A549 (cell line): Measurements from ENCODE around the gene TEAD4. TPM values are rescaled to one million over a fixed set of nuclear protein-coding genes. Genes with fewer than 3 reads are reported as not detected.

Experiments
- ATAC-seq, 2 experiments: fragments of 200-7000 bp in 1 of 2; fragments of >200 bp in 1 of 2; cut with Nextera tagmentation in 1 of 2; cut with Tn5 transposase in 1 of 2; 3 replicates each; pipeline versions ENCODE4 v1.8.0 to v1.9.1; 2018 to 2020; ENCODE audit warnings: mild to moderate bottlenecking in 1 of 2, moderate library complexity in 1 of 2
- CTCF ChIA-PET: fragments of 300-600 bp; sonication (Branson Sonifier 250); formaldehyde crosslinking; extraction: SDS; loops from one replicate; lab custom pipeline; 2021; ENCODE audit warnings: antibody characterized with exemption, inconsistent platforms; lab: Yijun Ruan, JAX
- POLR2A ChIA-PET: fragments of 350-600 bp; formaldehyde crosslinking; extraction: SDS; loops from one replicate; lab custom pipeline; 2021; ENCODE audit warnings: antibody characterized with exemption, inconsistent platforms; lab: Yijun Ruan, JAX
- DNase-seq, 2 experiments: peaks; one replicate each; pipeline versions ENCODE4 v3.0.0 to v3.0.0-alpha.2; 2011 to 2016; ENCODE audit warnings: low read depth in 1 of 2, low spot score in 1 of 2
- FAIRE-seq: peaks from 2 replicates; lab custom pipeline; 2011; peaks lifted over from hg19 to GRCh38; lab: Jason Lieb, UNC
- H3K27ac ChIP-seq, 2 experiments: fragments of >200 bp; sonication (Bioruptor Twin); formaldehyde crosslinking; 3 replicates each; pipeline ENCODE4 v1.5.1; 2016 to 2017
- H3K4me1 ChIP-seq: fragments of >200 bp; sonication (Bioruptor Twin); formaldehyde crosslinking; 3 replicates; pipeline ENCODE4 v1.6.1; 2016
- H3K4me2 ChIP-seq: fragments of >200 bp; sonication (Bioruptor Twin); formaldehyde crosslinking; 3 replicates; pipeline ENCODE4 v1.6.1; 2016
- H3K4me3 ChIP-seq: fragments of >200 bp; sonication (Bioruptor Twin); formaldehyde crosslinking; 3 replicates; pipeline ENCODE4 v1.5.1; 2016
- H3K9me3 ChIP-seq: fragments of >200 bp; sonication (Bioruptor Twin); formaldehyde crosslinking; 3 replicates; pipeline ENCODE4 v1.6.1; 2016
- BCL3 ChIP-seq: fragments of >200 bp; sonication (Bioruptor Twin); formaldehyde crosslinking; IDR thresholded peaks from 3 replicates; pipeline ENCODE4 v1.6.1; 2016
- CBX2 ChIP-seq: fragments of 200-600 bp; sonication (generic); IDR thresholded peaks from 2 replicates; pipeline ENCODE4 v1.6.1; 2016; ENCODE audit warnings: low read depth, mild to moderate bottlenecking, borderline replicate concordance
- CBX8 ChIP-seq: fragments of 200-600 bp; sonication (generic); IDR thresholded peaks from 2 replicates; pipeline ENCODE4 v1.6.1; 2016
- CHD4 ChIP-seq: fragments of 200-600 bp; sonication (generic); IDR thresholded peaks from 2 replicates; pipeline ENCODE4 v1.6.1; 2016; ENCODE audit warnings: antibody characterized with exemption, mild to moderate bottlenecking, borderline replicate concordance
- EHF ChIP-seq: fragments of 250-450 bp; sonication (Bioruptor Pico); IDR thresholded peaks from 2 replicates; pipeline ENCODE4 v1.5.0; 2020; ENCODE audit warnings: mild to moderate bottlenecking
- EHMT2 ChIP-seq: fragments of 200-600 bp; sonication (generic); IDR thresholded peaks from 2 replicates; pipeline ENCODE4 v1.6.1; 2016; ENCODE audit warnings: antibody characterized with exemption, low read depth, mild to moderate bottlenecking, moderate library complexity
- EP300 ChIP-seq, 2 experiments: fragments of >200 bp; sonication (Bioruptor Twin); formaldehyde crosslinking; IDR thresholded peaks; 2 replicates in 1 of 2; 3 replicates in 1 of 2; pipeline ENCODE4 v1.6.1; 2016 to 2017
- FOSB ChIP-seq: fragments of 250-450 bp; sonication (Bioruptor Pico); IDR thresholded peaks from 2 replicates; pipeline ENCODE4 v1.5.0; 2020; ENCODE audit warnings: mild to moderate bottlenecking, moderate library complexity
- FOSL2 ChIP-seq, 2 experiments: fragments of 450-650 bp in 1 of 2; fragments of >200 bp in 1 of 2; sonication (Bioruptor Twin) in 1 of 2; formaldehyde crosslinking; IDR thresholded peaks; 2 replicates each; pipeline versions ENCODE4 v1.5.0 to v1.6.1; 2016 to 2020; ENCODE audit warnings: mild to moderate bottlenecking in 1 of 2, moderate library complexity in 1 of 2
- FOXS1 ChIP-seq: fragments of 250-450 bp; sonication (Bioruptor Pico); IDR thresholded peaks from 2 replicates; pipeline ENCODE4 v1.5.0; 2020; ENCODE audit warnings: mild to moderate bottlenecking, moderate library complexity
- HDAC2 ChIP-seq: fragments of 200-600 bp; sonication (generic); IDR thresholded peaks from 2 replicates; pipeline ENCODE4 v1.6.1; 2016
- HES2 ChIP-seq: fragments of >200 bp; sonication (Bioruptor Twin); formaldehyde crosslinking; IDR thresholded peaks from 2 replicates; pipeline ENCODE4 v1.6.1; 2016
- KDM1A ChIP-seq: fragments of 200-600 bp; sonication (generic); IDR thresholded peaks from 2 replicates; pipeline ENCODE4 v1.6.1; 2016; ENCODE audit warnings: low read depth, mild to moderate bottlenecking
- MAZ ChIP-seq: fragments of 150-350 bp; IDR thresholded peaks from 2 replicates; pipeline ENCODE4 v1.6.1; 2014; ENCODE audit warnings: antibody characterized with exemption, low read depth, low read length, borderline replicate concordance
- NFE2L2 ChIP-seq: fragments of 150-350 bp; conservative IDR thresholded peaks from 2 replicates; pipeline ENCODE4 v1.6.1; 2014; ENCODE audit warnings: low read length
- NR3C1 ChIP-seq: fragments of >200 bp; sonication (Bioruptor Twin); formaldehyde crosslinking; IDR thresholded peaks from 3 replicates; pipeline ENCODE4 v1.6.1; 2017
- RAD21 ChIP-seq, 2 experiments: fragments of >200 bp in 1 of 2; sonication (Bioruptor Twin) in 1 of 2; formaldehyde crosslinking in 1 of 2; IDR thresholded peaks in 1 of 2; conservative IDR thresholded peaks in 1 of 2; 2 replicates in 1 of 2; 3 replicates in 1 of 2; pipeline ENCODE4 v1.6.1; 2012 to 2018; ENCODE audit warnings: inconsistent platforms in 1 of 2
- RARB ChIP-seq: fragments of 250-450 bp; sonication (Bioruptor Pico); IDR thresholded peaks from 2 replicates; pipeline ENCODE4 v1.8.0; 2021; ENCODE audit warnings: mild to moderate bottlenecking, moderate library complexity
- SREBF2 ChIP-seq: fragments of 450-650 bp; IDR thresholded peaks from 2 replicates; pipeline ENCODE4 v1.6.1; 2014; ENCODE audit warnings: mild to moderate bottlenecking, moderate library complexity
- TFCP2L1 ChIP-seq: fragments of 250-450 bp; sonication (Bioruptor Pico); IDR thresholded peaks from 2 replicates; pipeline ENCODE4 v1.5.0; 2021; ENCODE audit warnings: mild to moderate bottlenecking
- TP53 ChIP-seq: fragments of 250-450 bp; sonication (Bioruptor Pico); IDR thresholded peaks from 2 replicates; pipeline ENCODE4 v1.5.0; 2021; ENCODE audit warnings: mild to moderate bottlenecking, moderate library complexity
- WGBS: methylation state at CpG from one replicate; pipeline ENCODE4 v1.1.6; 2017; ENCODE audit errors: missing lambda C conversion rate; 5-methylcytosine and 5-hydroxymethylcytosine counted together
- polyA plus RNA-seq, 4 experiments: library from polyadenylated mRNA; depleted of rRNA in 3 of 4; stranded (reverse); fragments of >200 nt; fragmentation: RNase III in 1 of 4; extraction: RNeasy Plus Mini Kit Qiagen cat#74134 plus additional on column Dnase treatment in 1 of 4; gene quantifications; 2 replicates in 3 of 4; 3 replicates in 1 of 4; pipeline ENCODE4 v1.2.3, GENCODE V29; 2011 to 2017
- TF ChIP-seq, protein P1 (sequence below): fragments of 150-350 bp; IDR thresholded peaks from 2 replicates; pipeline ENCODE4 v1.6.1; 2014; ENCODE audit warnings: low read depth, mild to moderate bottlenecking, low read length

Gene TEAD4
- polyA plus RNA-seq, 2 of the 4 experiments (the other 2 are of a cell fraction), result 22.6 to 31.8 TPM

- H3K4me3 ChIP-seq, result no peak overlapping the region
- H3K9me3 ChIP-seq, result no peaks in the 10 kb centered on the region
- no peak overlapping the region for H3K4me2 ChIP-seq
- 81% methylated on average over 16 of the region's 16 CpGs for WGBS
- no peak overlapping the region for H3K27ac ChIP-seq
- 0 out of 6 replicates have a peak, but pooled peaks of 1 of the 2 experiments have one; percentile 14 for ATAC-seq
- no peaks in the 10 kb centered on the region for H3K4me1 ChIP-seq
- no peak for FAIRE-seq
- TF ChIP-seq NFE2L2 (no peak), MAZ (no peak), EHF (no peak), TFCP2L1 (CRISPR knock-in tag) (no peak), RAD21 (conservative IDR thresholded peaks at IDR 0.05 in 1 of 2, IDR thresholded peaks at IDR 0.05 in 1 of 2) (peak; percentile 20 to 40; a peak in 3 of 5 replicates), EHMT2 (no peak)
- TF ChIP-seq, all 56 proteins: peak for 1
- POLR2A ChIA-PET, result no interaction called here
- CTCF ChIA-PET, result interaction anchor here (0.6 to 2.5 kb wide), 4 partner anchors 98 to 296 kb away, joined by 3 to 18 read pairs (median 6); no protein-coding TSS in a partner anchor
- no peak for DNase-seq
Observed at GRCh38 chr12:3035815-3036702, 76.9 kb downstream of the TEAD4 start.

DNA sequence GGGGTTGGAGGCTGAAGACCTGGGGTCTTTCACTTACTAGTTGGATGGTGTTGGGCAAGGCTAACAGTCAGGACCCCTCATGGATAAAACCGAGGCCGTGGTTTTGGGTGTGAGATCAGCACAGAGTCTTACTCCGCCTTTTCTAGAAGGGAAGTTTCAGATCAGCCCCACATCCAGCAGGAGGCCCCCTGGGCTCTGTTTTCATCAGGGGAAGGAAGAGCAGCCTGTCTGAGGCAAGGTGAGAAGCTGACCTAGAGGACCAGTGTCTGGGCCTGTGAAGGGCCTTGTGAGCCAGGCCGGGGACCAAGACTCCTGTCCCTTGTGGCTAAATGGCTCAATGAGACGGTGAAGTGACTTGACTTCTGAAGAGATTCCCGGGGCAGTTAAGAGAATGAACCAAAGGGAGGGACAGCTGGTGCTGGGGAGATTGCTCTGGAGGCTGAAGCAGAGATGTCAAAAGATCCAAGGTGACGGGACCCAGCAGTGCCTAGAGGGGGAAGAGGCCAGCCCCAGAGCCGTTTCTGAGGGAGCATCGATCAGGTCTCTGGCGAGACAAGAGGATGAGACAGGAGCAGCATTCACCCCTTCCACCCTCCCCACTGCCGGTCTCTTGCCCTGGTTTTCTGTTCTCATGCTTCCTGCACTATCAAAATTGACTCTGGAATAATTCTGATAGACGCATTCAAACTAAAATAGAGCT is 77.9 kb downstream of the TEAD4 start:
- WGBS, result 86% methylated on average over 12 of the region's 12 CpGs
- DNase-seq (no peak), FAIRE-seq (no peak), ATAC-seq (no peak)
- ChIA-PET CTCF (interaction anchor here (0.6 to 1.8 kb wide), 4 partner anchors 23 to 1098 kb away, joined by 3 to 4 read pairs (median 4); no protein-coding TSS in a partner anchor), POLR2A (no interaction called here)
- no peaks in the 10 kb centered on the region for H3K4me1 ChIP-seq
- no peaks in the 10 kb centered on the region for H3K9me3 ChIP-seq
- TF ChIP-seq HDAC2, result no peak
- TF ChIP-seq, protein P1, sequence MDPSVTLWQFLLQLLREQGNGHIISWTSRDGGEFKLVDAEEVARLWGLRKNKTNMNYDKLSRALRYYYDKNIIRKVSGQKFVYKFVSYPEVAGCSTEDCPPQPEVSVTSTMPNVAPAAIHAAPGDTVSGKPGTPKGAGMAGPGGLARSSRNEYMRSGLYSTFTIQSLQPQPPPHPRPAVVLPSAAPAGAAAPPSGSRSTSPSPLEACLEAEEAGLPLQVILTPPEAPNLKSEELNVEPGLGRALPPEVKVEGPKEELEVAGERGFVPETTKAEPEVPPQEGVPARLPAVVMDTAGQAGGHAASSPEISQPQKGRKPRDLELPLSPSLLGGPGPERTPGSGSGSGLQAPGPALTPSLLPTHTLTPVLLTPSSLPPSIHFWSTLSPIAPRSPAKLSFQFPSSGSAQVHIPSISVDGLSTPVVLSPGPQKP, result no peak
- TF ChIP-seq NR3C1, result no peak
- TF ChIP-seq FOSL2 (IDR thresholded peaks at IDR 0.05), result no peak
- no peak for TF ChIP-seq FOSL2 (CRISPR knock-in tag; IDR thresholded peaks at IDR 0.05)
- no peak for TF ChIP-seq CBX2
- TF ChIP-seq RAD21 (conservative IDR thresholded peaks at IDR 0.05 in 1 of 2, IDR thresholded peaks at IDR 0.05 in 1 of 2), result no peak
- TF ChIP-seq KDM1A, result no peak
- no peak for TF ChIP-seq TP53
- TF ChIP-seq CHD4, result no peak
- TF ChIP-seq BCL3, result no peak
- TF ChIP-seq FOXS1 (CRISPR knock-in tag), result no peak
- no peak for TF ChIP-seq FOSB (CRISPR knock-in tag)
- no peak for TF ChIP-seq SREBF2
- no peak for TF ChIP-seq RARB (CRISPR knock-in tag)
- H3K4me3 ChIP-seq, result no peak overlapping the region
- H3K27ac ChIP-seq, result no peak overlapping the region
- no peak overlapping the region for H3K4me2 ChIP-seq

DNA sequence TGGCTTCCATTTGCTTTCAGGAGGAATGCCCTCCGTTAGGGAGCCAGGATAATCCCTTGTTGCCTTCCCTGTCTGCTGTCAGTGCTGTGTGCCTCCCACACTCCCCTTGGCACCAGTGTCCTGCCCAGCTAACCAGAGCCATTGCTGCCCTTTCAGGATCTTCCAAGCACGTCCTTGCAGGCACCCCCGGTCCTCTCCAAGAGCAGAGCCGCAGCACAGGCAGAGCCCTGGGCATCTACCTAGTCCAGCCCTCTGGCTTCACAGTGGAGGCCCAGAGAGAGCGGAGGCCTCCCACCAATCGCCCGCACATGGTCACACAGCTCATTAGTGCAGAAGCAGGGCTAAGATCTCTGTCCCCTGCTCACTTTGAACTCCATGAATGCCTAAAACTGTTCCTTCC is 79.0 kb downstream of the TEAD4 start:
- ChIA-PET POLR2A (no interaction called here), CTCF (interaction anchor here (0.6 to 1.8 kb wide), 5 partner anchors 13 to 293 kb away, joined by 3 to 4 read pairs (median 3); no protein-coding TSS in a partner anchor)
- no peaks in the 10 kb centered on the region for H3K4me1 ChIP-seq
- no peak overlapping the region for H3K4me2 ChIP-seq
- no peaks in the 10 kb centered on the region for H3K9me3 ChIP-seq
- 91% methylated on average over 7 of the region's 7 CpGs for WGBS
- ATAC-seq, result no peak
- TF ChIP-seq EP300 (IDR thresholded peaks at IDR 0.05) (no peak), CBX8 (no peak), FOXS1 (CRISPR knock-in tag) (no peak), HES2 (no peak), MAZ (no peak), EHF (no peak), TFCP2L1 (CRISPR knock-in tag) (no peak)
- TF ChIP-seq, protein P1, result no peak
- no peak overlapping the region for H3K27ac ChIP-seq
- no peak for DNase-seq
- FAIRE-seq, result no peak
- H3K4me3 ChIP-seq, result no peak overlapping the region
